Measurements from ENCODE around the gene TNFRSF11A. TPM values are rescaled to one million over a fixed set of nuclear protein-coding genes. Genes with fewer than 3 reads are reported as not detected.

TNFRSF11A gene
- total RNA-seq, 1 experiment from 2014 or later = 2.3 TPM

DNA sequence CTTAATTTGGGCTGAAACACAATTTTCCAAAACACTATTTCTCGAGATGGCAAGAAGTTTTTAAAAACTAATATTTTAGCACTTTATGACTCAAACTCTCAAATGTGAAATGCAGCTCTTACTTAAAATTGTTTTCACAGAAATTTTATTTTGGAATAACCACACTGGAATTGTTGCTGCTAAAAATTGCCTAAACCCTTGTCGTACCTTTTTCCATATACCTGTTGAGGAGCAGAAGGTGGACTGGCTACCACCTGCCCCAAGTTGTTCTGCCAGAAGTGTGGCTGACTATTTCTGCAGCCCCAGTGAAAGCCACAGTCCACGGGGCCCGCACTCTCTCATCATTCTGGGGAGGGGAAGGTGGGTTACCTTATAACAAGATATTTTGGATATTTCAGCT, 23.4 kb downstream of the TNFRSF11A start:
- POLR2A ChIA-PET = interaction anchor here (0.7 kb wide), 1 partner anchor 812 kb away, joined by 3 read pairs; no protein-coding TSS in a partner anchor
- Mint-ChIP-seq H3K4me3 (ENCODE audit: unreplicated experiment) (no peak overlapping the region), H3K27ac (ENCODE audit: low read depth, unreplicated experiment) (no peak overlapping the region)

DNA sequence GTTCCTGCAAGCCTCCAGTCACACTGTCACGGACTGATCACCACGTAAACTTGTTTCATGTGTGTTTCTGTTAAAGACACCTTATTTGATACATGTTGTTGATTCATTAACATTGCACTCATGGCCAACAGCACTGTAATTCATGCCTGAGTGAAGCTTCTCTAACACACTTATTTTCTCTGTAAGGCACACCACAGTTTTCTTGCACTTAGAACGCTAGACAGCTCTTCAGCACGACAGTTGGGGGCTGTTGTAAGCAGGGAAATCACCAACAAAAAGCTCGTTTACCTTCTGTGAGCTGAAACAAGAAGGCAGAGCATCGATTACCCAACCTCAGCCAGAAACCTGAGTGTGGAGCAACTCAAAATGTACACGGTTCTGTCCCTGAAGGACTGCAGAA, 28.1 kb downstream of the TNFRSF11A start:
- BruUV-seq (replicated peaks) = no TSS peak
- Mint-ChIP-seq H3K4me1 (ENCODE audit: insufficient read depth, unreplicated experiment) (no peaks in the 10 kb centered on the region), H3K27me3 (ENCODE audit: insufficient read depth, unreplicated experiment) (no peaks in the 10 kb centered on the region), H3K9me3 (ENCODE audit: unreplicated experiment) (no peaks in the 10 kb centered on the region), H3K27ac (ENCODE audit: low read depth, unreplicated experiment) (no peak overlapping the region), H3K36me3 (ENCODE audit: insufficient read depth, unreplicated experiment) (no peaks in the 10 kb centered on the region), H3K4me3 (ENCODE audit: unreplicated experiment) (no peak overlapping the region)
- intact Hi-C loops (cut with micrococcal nuclease) = no loop called here
- ChIA-PET CTCF (interaction anchor here (0.5 kb wide), 1 partner anchor 12 kb away, joined by 3 read pairs; no protein-coding TSS in a partner anchor), POLR2A (no interaction called here)
- TF ChIP-seq, protein P1, sequence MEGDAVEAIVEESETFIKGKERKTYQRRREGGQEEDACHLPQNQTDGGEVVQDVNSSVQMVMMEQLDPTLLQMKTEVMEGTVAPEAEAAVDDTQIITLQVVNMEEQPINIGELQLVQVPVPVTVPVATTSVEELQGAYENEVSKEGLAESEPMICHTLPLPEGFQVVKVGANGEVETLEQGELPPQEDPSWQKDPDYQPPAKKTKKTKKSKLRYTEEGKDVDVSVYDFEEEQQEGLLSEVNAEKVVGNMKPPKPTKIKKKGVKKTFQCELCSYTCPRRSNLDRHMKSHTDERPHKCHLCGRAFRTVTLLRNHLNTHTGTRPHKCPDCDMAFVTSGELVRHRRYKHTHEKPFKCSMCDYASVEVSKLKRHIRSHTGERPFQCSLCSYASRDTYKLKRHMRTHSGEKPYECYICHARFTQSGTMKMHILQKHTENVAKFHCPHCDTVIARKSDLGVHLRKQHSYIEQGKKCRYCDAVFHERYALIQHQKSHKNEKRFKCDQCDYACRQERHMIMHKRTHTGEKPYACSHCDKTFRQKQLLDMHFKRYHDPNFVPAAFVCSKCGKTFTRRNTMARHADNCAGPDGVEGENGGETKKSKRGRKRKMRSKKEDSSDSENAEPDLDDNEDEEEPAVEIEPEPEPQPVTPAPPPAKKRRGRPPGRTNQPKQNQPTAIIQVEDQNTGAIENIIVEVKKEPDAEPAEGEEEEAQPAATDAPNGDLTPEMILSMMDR (IDR thresholded peaks at IDR 0.05; ENCODE audit: unreplicated experiment) = no peak
- no peak for DNase-seq (ENCODE audit: unreplicated experiment)

More for the DNA sequence above, 23.4 kb downstream of the TNFRSF11A start:
- Mint-ChIP-seq H3K9me3 (ENCODE audit: unreplicated experiment) (no peaks in the 10 kb centered on the region), H3K27me3 (ENCODE audit: insufficient read depth, unreplicated experiment) (no peaks in the 10 kb centered on the region), H3K36me3 (ENCODE audit: insufficient read depth, unreplicated experiment) (no peaks in the 10 kb centered on the region), H3K4me1 (ENCODE audit: insufficient read depth, unreplicated experiment) (no peaks in the 10 kb centered on the region)
- CTCF ChIA-PET = interaction anchor here (0.6 to 0.7 kb wide), 2 partner anchors 68 to 601 kb away, joined by 3 to 4 read pairs; no protein-coding TSS in a partner anchor
- TF ChIP-seq, protein P1 (IDR thresholded peaks at IDR 0.05; ENCODE audit: unreplicated experiment) = no peak
- BruUV-seq (replicated peaks) = no TSS peak
- intact Hi-C loops (cut with micrococcal nuclease) = no loop called here
- DNase-seq (ENCODE audit: unreplicated experiment) = no peak

DNA sequence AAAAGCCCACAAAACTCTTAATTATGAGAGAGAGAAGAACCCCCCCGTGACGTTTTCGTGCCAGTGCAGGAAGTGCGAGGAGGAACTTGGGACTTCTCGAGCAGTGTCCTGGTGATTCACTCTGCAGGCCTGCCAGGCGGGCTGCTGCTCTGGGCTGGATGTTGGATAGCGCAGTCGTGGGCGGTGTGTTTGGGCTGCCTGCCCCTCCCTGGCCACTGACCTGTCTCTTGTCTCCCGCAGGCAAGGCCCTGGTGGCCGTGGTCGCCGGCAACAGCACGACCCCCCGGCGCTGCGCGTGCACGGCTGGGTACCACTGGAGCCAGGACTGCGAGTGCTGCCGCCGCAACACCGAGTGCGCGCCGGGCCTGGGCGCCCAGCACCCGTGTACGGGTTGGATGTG, 29.0 kb downstream of the TNFRSF11A start:
- TF ChIP-seq, protein P1 (IDR thresholded peaks at IDR 0.05; ENCODE audit: unreplicated experiment) = no peak
- no peaks in the 10 kb centered on the region for H3K36me3 Mint-ChIP-seq (ENCODE audit: insufficient read depth, unreplicated experiment)
- H3K4me1 Mint-ChIP-seq (ENCODE audit: insufficient read depth, unreplicated experiment) = no peaks in the 10 kb centered on the region
- no peaks in the 10 kb centered on the region for H3K27me3 Mint-ChIP-seq (ENCODE audit: insufficient read depth, unreplicated experiment)
- intact Hi-C loops (cut with micrococcal nuclease) = no loop called here
- CTCF ChIA-PET = no interaction called here
- H3K27ac Mint-ChIP-seq (ENCODE audit: low read depth, unreplicated experiment) = no peak overlapping the region
- H3K9me3 Mint-ChIP-seq (ENCODE audit: unreplicated experiment) = no peaks in the 10 kb centered on the region
- DNase-seq (ENCODE audit: unreplicated experiment) = no peak
- no peak overlapping the region for H3K4me3 Mint-ChIP-seq (ENCODE audit: unreplicated experiment)
- no TSS peak for BruUV-seq (replicated peaks)
- POLR2A ChIA-PET = no interaction called here

DNA sequence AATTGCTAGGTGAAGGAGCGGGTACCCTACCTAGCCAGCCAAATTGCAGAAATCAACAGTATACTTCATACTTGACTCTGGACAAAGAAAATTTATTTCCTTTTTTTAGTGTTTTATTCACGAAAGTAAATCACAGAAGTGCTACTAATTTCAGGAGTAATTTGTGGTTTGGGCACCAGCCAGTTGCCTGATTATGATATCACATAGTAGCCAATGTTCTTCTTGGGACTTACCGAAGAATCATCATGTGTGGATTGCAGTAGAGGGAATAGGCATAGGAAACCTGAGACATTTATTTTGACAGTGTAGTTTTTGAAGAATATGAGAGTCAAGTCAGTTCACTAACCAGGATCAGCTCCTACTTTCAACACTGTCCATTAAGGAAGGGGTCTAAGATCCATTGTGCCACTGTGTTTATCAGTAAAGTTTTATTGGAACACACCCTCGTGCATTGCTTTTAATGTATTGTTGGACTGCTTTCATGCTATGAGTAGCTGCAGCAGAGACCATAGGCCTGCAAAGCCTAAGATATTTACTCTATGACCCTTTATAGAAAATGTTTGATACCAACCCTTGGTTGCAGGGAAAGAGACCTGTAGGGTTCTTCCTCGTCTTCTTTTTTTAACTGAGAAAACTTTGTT, 32.1 kb downstream of the TNFRSF11A start:
- no peaks in the 10 kb centered on the region for H3K36me3 Mint-ChIP-seq (ENCODE audit: insufficient read depth, unreplicated experiment)
- no peaks in the 10 kb centered on the region for H3K27me3 Mint-ChIP-seq (ENCODE audit: insufficient read depth, unreplicated experiment)
- ChIA-PET POLR2A (interaction anchor here (0.6 kb wide), 1 partner anchor 316 kb away, joined by 3 read pairs; no protein-coding TSS in a partner anchor), CTCF (no interaction called here)
- intact Hi-C loops (cut with micrococcal nuclease) = no loop called here
- DNase-seq (ENCODE audit: unreplicated experiment) = no peak
- H3K27ac Mint-ChIP-seq (ENCODE audit: low read depth, unreplicated experiment) = no peak overlapping the region
- TF ChIP-seq, protein P1 (IDR thresholded peaks at IDR 0.05; ENCODE audit: unreplicated experiment) = no peak
- H3K4me3 Mint-ChIP-seq (ENCODE audit: unreplicated experiment) = no peak overlapping the region
- BruUV-seq (replicated peaks) = no TSS peak
- no peaks in the 10 kb centered on the region for H3K4me1 Mint-ChIP-seq (ENCODE audit: insufficient read depth, unreplicated experiment)
- no peaks in the 10 kb centered on the region for H3K9me3 Mint-ChIP-seq (ENCODE audit: unreplicated experiment)
